ENCODE results near the gene MAGEB17. TPM values are rescaled to one million over a fixed set of nuclear protein-coding genes. Genes with fewer than 3 reads are reported as not detected.

The MAGEB17 gene
- total RNA-seq, 1 experiment from 2014 or later, result not detected

DNA sequence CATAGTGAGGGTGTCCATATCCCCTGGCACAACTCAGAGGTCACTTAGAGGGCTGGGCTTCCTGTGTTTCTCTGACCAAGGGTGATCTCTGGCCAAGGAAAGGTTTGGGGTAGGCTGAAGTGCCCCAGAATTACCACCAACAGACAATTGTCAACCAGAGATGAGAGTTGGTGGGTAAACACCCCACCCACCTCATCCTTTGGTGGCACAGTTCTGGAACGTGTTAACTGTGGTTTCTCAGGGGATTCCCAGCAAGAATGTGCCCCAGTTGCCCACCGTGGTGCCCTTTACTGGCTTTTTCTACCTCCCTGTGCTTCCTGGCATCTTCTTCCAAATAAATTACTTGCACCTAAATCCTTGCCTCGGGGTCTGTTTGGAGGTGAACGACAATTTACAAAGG is 26.8 kb upstream of the MAGEB17 start (continued):
- no peak for TF ChIP-seq CEBPB (IDR thresholded peaks at IDR 0.05; ENCODE audit: low read depth)
- TF ChIP-seq ZFX (IDR thresholded peaks at IDR 0.05), result no peak
- no peak for TF ChIP-seq POLR2AphosphoS5 (IDR thresholded peaks at IDR 0.05; ENCODE audit: low read depth, low read length)
- TF ChIP-seq, protein P1, sequence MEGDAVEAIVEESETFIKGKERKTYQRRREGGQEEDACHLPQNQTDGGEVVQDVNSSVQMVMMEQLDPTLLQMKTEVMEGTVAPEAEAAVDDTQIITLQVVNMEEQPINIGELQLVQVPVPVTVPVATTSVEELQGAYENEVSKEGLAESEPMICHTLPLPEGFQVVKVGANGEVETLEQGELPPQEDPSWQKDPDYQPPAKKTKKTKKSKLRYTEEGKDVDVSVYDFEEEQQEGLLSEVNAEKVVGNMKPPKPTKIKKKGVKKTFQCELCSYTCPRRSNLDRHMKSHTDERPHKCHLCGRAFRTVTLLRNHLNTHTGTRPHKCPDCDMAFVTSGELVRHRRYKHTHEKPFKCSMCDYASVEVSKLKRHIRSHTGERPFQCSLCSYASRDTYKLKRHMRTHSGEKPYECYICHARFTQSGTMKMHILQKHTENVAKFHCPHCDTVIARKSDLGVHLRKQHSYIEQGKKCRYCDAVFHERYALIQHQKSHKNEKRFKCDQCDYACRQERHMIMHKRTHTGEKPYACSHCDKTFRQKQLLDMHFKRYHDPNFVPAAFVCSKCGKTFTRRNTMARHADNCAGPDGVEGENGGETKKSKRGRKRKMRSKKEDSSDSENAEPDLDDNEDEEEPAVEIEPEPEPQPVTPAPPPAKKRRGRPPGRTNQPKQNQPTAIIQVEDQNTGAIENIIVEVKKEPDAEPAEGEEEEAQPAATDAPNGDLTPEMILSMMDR (IDR thresholded peaks at IDR 0.05 in 2 of 3, conservative IDR thresholded peaks at IDR 0.05 in 1 of 3; ENCODE audit: borderline replicate concordance in 1 of 3, insufficient read depth in 1 of 3, low read depth in 2 of 3, low read length in 2 of 3), result no peak
- TF ChIP-seq CBX3 (IDR thresholded peaks at IDR 0.05; ENCODE audit: low read depth), result no peak
- no peak for TF ChIP-seq TCF7L2 (IDR thresholded peaks at IDR 0.05; ENCODE audit: borderline replicate concordance, extremely low read depth, insufficient read depth, insufficient read length)

DNA sequence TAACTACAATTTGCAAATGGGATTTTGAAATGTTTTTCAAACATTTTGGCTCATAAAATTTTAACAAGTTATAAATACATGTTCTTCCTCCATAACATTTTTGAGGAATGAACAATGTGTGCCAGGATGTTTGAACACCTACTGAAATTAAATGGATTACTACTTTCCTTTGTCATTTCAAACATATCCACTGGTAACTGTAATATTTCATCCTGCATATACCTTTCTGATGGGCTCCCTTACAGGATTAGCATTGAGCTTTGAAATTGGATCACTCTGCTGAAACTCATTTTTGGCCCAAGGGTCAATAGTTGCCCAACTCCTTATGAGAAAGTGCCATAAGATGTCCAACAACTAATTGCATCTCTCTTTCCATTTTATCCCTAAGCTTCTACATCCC is 26.3 kb upstream of the MAGEB17 start:
- peaks cover 0 to 4% of the 10 kb centered on the region in 2 experiments; a peak in 1 of 4 replicates for H3K4me1 ChIP-seq (ENCODE audit: control insufficient read depth in 1 of 2, insufficient read depth in 2 of 2, low read length in 2 of 2)
- H2AFZ ChIP-seq (ENCODE audit: low read depth, low read length, poor library complexity, severe bottlenecking), result no peak overlapping the region
- RAD21 ChIA-PET (ENCODE audit: low non-redundant PET in 1 of 2, low total read pairs in 2 of 2, uncharacterized antibody in 2 of 2, unreplicated experiment in 2 of 2), result no interaction called here
- H3K9ac ChIP-seq (ENCODE audit: low read length), result no peak overlapping the region
- no peaks in the 10 kb centered on the region for H3K36me3 ChIP-seq (ENCODE audit: control insufficient read depth in 1 of 2, insufficient read depth in 2 of 2, low read length in 2 of 2)
- no peak for DNase-seq (ENCODE audit: low read depth, low spot score)
- no peak for ATAC-seq
- no peaks in the 10 kb centered on the region for H3K27me3 ChIP-seq (ENCODE audit: insufficient read depth, low read length)
- no peaks in the 10 kb centered on the region for H3K79me2 ChIP-seq (ENCODE audit: insufficient read depth, low read length)
- no TSS peak for BruUV-seq (replicated peaks)
- H3K9me3 ChIP-seq (ENCODE audit: control insufficient read depth in 1 of 2, insufficient read depth in 1 of 2, low read depth in 1 of 2, low read length in 2 of 2), result no peaks in the 10 kb centered on the region
- POLR2A ChIA-PET, result no interaction called here
- no peak overlapping the region for H3K27ac ChIP-seq (ENCODE audit: low read depth, low read length)
- no peaks in the 10 kb centered on the region for H3K9me2 ChIP-seq (ENCODE audit: insufficient read depth)
- no peaks in the 10 kb centered on the region for H4K20me1 ChIP-seq (ENCODE audit: insufficient read depth)
- CTCF ChIA-PET, result no interaction called here
- no peak overlapping the region for H3K4me3 ChIP-seq (replicated peaks in 1 of 2; ENCODE audit: low read depth in 1 of 2, low read length in 2 of 2)
- H3K4me2 ChIP-seq (ENCODE audit: low read length), result no peak overlapping the region
- intact Hi-C loops (cut with micrococcal nuclease), result no loop called here
- TF ChIP-seq RAD21 (IDR thresholded peaks at IDR 0.05; ENCODE audit: low read depth) (no peak), SIN3A (IDR thresholded peaks at IDR 0.05; ENCODE audit: low read depth) (no peak), EZH2phosphoT487 (IDR thresholded peaks at IDR 0.05; ENCODE audit: borderline replicate concordance) (no peak), ELF1 (IDR thresholded peaks at IDR 0.05; ENCODE audit: borderline replicate concordance, low read depth) (no peak), EZH2 (IDR thresholded peaks at IDR 0.05) (no peak), EGR1 (IDR thresholded peaks at IDR 0.05; ENCODE audit: low read depth) (no peak), SP1 (IDR thresholded peaks at IDR 0.05; ENCODE audit: low read depth) (no peak), ZFX (IDR thresholded peaks at IDR 0.05) (no peak), TCF7L2 (IDR thresholded peaks at IDR 0.05; ENCODE audit: borderline replicate concordance, extremely low read depth, insufficient read depth, insufficient read length) (no peak), FOSL1 (IDR thresholded peaks at IDR 0.05; ENCODE audit: low read depth) (no peak), CEBPB (IDR thresholded peaks at IDR 0.05; ENCODE audit: low read depth) (no peak)
- TF ChIP-seq, protein P2, sequence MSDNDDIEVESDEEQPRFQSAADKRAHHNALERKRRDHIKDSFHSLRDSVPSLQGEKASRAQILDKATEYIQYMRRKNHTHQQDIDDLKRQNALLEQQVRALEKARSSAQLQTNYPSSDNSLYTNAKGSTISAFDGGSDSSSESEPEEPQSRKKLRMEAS (IDR thresholded peaks at IDR 0.05), result no peak
- TF ChIP-seq, protein P1 (IDR thresholded peaks at IDR 0.05 in 2 of 3, conservative IDR thresholded peaks at IDR 0.05 in 1 of 3; ENCODE audit: borderline replicate concordance in 1 of 3, insufficient read depth in 1 of 3, low read depth in 2 of 3, low read length in 2 of 3), result no peak
- TF ChIP-seq, protein P3, sequence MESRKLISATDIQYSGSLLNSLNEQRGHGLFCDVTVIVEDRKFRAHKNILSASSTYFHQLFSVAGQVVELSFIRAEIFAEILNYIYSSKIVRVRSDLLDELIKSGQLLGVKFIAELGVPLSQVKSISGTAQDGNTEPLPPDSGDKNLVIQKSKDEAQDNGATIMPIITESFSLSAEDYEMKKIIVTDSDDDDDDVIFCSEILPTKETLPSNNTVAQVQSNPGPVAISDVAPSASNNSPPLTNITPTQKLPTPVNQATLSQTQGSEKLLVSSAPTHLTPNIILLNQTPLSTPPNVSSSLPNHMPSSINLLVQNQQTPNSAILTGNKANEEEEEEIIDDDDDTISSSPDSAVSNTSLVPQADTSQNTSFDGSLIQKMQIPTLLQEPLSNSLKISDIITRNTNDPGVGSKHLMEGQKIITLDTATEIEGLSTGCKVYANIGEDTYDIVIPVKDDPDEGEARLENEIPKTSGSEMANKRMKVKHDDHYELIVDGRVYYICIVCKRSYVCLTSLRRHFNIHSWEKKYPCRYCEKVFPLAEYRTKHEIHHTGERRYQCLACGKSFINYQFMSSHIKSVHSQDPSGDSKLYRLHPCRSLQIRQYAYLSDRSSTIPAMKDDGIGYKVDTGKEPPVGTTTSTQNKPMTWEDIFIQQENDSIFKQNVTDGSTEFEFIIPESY (IDR thresholded peaks at IDR 0.05; ENCODE audit: extremely low read depth, insufficient replicate concordance, low read length), result no peak
- TF ChIP-seq, protein P4, sequence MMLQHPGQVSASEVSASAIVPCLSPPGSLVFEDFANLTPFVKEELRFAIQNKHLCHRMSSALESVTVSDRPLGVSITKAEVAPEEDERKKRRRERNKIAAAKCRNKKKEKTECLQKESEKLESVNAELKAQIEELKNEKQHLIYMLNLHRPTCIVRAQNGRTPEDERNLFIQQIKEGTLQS (IDR thresholded peaks at IDR 0.05), result no peak

All from HCT116 (cell line).